ENCODE data around the gene AJAP1.

AJAP1 gene

DNA sequence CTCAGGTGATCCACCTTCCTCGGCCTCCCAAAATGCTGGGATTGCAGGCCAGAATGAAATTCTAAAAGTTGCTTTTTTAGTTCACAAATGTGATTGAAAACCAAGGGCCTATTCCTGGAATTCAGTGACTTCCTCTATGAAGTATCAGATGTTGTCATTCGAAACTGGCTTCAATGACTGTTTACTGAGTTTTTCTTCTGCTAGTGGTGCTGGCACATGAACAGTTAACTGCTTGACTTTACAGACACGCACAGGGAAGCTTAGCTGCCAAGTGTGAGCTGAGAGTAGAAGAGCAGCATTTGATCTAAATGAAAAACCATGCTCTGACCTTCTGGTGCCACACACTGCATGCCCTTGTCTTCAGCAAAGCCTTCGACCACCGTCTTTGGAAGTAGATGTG lies 32.8 kb upstream of the AJAP1 start:
- H2BK5ac ChIP-seq (ENCODE audit: low read length): no peak overlapping the region
- H2BK120ac ChIP-seq (ENCODE audit: low read depth, low read length): no peak overlapping the region
- H3K4me2 ChIP-seq (ENCODE audit: insufficient read depth, low read length, poor library complexity, severe bottlenecking): no peak overlapping the region
- H3K9ac ChIP-seq (ENCODE audit: low read depth, low read length, poor library complexity): no peak overlapping the region
- H3K14ac ChIP-seq (ENCODE audit: low read length): no peak overlapping the region
- H3K27me3 ChIP-seq (ENCODE audit: control insufficient read depth in 3 of 3, insufficient read depth in 3 of 3, low read depth in 1 of 3, low read length in 3 of 3): no peaks in the 10 kb centered on the region
- no peak overlapping the region for H3K23ac ChIP-seq (ENCODE audit: low read depth, low read length, poor library complexity)
- H2BK15ac ChIP-seq (ENCODE audit: low read length): no peak overlapping the region
- no peak overlapping the region for H4K8ac ChIP-seq (ENCODE audit: low read depth, low read length)
- H3K18ac ChIP-seq (ENCODE audit: low read length): no peak overlapping the region
- no peaks in the 10 kb centered on the region for H3K4me1 ChIP-seq (ENCODE audit: control insufficient read depth in 2 of 2, insufficient read depth in 1 of 2, low read depth in 1 of 2, low read length in 2 of 2)
- H3K79me1 ChIP-seq (ENCODE audit: low read depth, low read length): no peaks in the 10 kb centered on the region
- H3K36me3 ChIP-seq (replicated peaks in 1 of 2; ENCODE audit: control insufficient read depth in 2 of 2, insufficient read depth in 2 of 2, low read length in 2 of 2): no peaks in the 10 kb centered on the region
- H3K4me3 ChIP-seq (ENCODE audit: low read length in 2 of 2): no peak overlapping the region
- no peak overlapping the region for H2AFZ ChIP-seq (ENCODE audit: low read length)
- DNase-seq (ENCODE audit: low spot score): no peak
- H3K27ac ChIP-seq (replicated peaks; ENCODE audit: low read length): no peak overlapping the region
- H2BK12ac ChIP-seq (ENCODE audit: low read length): no peak overlapping the region
- WGBS, 2 donors (ENCODE audit: extremely low coverage in 2 of 2, insufficient read length in 2 of 2, insufficient replicate concordance in 1 of 2): no CpG with 5 or more reads among the region's 5 CpGs
- no peak overlapping the region for H4K91ac ChIP-seq (ENCODE audit: low read depth, low read length, poor library complexity)
- H2AK5ac ChIP-seq (ENCODE audit: low read depth, low read length): no peak overlapping the region
- no peak overlapping the region for H3K4ac ChIP-seq (ENCODE audit: low read length)
- H3K9me3 ChIP-seq (replicated peaks in 1 of 2; ENCODE audit: control insufficient read depth in 2 of 2, insufficient read depth in 1 of 2, low read depth in 1 of 2, low read length in 2 of 2): no peaks in the 10 kb centered on the region

DNA sequence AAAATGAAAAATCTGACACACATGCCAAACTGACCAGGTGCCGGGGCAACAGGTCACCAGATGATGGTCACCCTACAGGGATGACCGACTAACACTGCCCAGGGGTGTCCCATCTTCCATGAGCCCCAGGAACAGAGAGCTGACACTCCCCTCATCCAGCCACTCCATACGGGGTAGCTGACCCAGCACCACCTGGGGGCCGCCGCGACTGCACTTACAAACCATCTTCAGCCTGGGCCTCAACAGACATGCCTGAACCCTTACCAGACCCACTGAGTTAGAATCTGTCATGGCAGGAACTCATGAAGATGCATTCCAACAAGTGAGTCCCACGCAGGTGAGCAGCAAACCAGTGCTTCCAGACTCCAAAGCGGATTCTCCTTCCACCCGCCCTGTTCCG lies 31.6 kb upstream of the AJAP1 start:
- Histone ChIP-seq H4K8ac (ENCODE audit: low read depth, low read length) (no peak overlapping the region), H3K27me3 (ENCODE audit: control insufficient read depth in 3 of 3, insufficient read depth in 3 of 3, low read depth in 1 of 3, low read length in 3 of 3) (no peaks in the 10 kb centered on the region), H2BK5ac (ENCODE audit: low read length) (no peak overlapping the region), H3K36me3 (replicated peaks in 1 of 2; ENCODE audit: control insufficient read depth in 2 of 2, insufficient read depth in 2 of 2, low read length in 2 of 2) (no peaks in the 10 kb centered on the region), H2BK15ac (ENCODE audit: low read length) (peak overlapping the region; percentile 38), H3K14ac (ENCODE audit: low read length) (peak overlapping the region; percentile 31), H3K79me1 (ENCODE audit: low read depth, low read length) (no peaks in the 10 kb centered on the region), H3K9me3 (replicated peaks in 1 of 2; ENCODE audit: control insufficient read depth in 2 of 2, insufficient read depth in 1 of 2, low read depth in 1 of 2, low read length in 2 of 2) (no peaks in the 10 kb centered on the region), H3K9ac (ENCODE audit: low read depth, low read length, poor library complexity) (no peak overlapping the region), H3K4me3 (ENCODE audit: low read length in 2 of 2) (no peak overlapping the region), H2BK12ac (ENCODE audit: low read length) (no peak overlapping the region), H3K23ac (ENCODE audit: low read depth, low read length, poor library complexity) (no peak overlapping the region), H2AK5ac (ENCODE audit: low read depth, low read length) (peak overlapping the region; percentile 19), H3K4me2 (ENCODE audit: insufficient read depth, low read length, poor library complexity, severe bottlenecking) (no peak overlapping the region), H3K27ac (replicated peaks; ENCODE audit: low read length) (no peak overlapping the region), H4K91ac (ENCODE audit: low read depth, low read length, poor library complexity) (no peak overlapping the region), H3K4me1 (ENCODE audit: control insufficient read depth in 2 of 2, insufficient read depth in 1 of 2, low read depth in 1 of 2, low read length in 2 of 2) (no peaks in the 10 kb centered on the region), H3K18ac (ENCODE audit: low read length) (peak overlapping the region; percentile 8), H3K4ac (ENCODE audit: low read length) (no peak overlapping the region), H2BK120ac (ENCODE audit: low read depth, low read length) (no peak overlapping the region), H2AFZ (ENCODE audit: low read length) (no peak overlapping the region)
- no CpG with 5 or more reads among the region's 10 CpGs for WGBS, 2 donors (ENCODE audit: extremely low coverage in 2 of 2, insufficient read length in 2 of 2, insufficient replicate concordance in 1 of 2)
- no peak for DNase-seq (ENCODE audit: low spot score)

DNA sequence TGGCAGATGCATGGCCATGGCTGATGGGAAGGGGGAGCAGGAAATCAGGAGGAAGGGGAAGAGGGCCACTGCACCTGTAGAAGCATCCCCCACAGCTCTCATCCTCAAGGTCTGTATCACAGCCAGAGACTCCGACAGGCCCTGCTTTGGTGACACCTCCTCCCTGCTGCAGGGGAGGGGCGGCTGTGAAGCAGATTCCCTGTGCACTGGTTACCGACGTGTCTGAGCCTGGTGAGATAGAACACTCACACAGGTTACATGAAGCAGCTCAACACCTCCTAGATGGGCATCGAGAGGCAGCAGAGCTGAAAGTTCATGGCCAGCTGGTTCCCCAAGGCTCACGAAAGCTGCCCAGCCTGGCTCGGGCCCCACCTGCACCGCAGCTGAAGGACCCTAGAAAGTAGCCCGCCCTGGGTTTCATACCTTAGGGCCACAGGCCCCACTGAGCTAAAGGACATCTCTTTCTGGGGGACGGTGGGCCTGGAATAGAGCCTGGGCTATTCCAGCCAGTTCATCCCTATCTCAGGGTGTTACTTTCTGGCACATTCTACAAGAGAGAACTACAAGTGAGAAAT lies 30.2 kb upstream of the AJAP1 start:
- Histone ChIP-seq H3K27me3 (ENCODE audit: control insufficient read depth in 3 of 3, insufficient read depth in 3 of 3, low read depth in 1 of 3, low read length in 3 of 3) (no peaks in the 10 kb centered on the region), H2AK5ac (ENCODE audit: low read depth, low read length) (peak overlapping the region; percentile 17), H4K8ac (ENCODE audit: low read depth, low read length) (no peak overlapping the region), H3K4me2 (ENCODE audit: insufficient read depth, low read length, poor library complexity, severe bottlenecking) (no peak overlapping the region), H3K9me3 (replicated peaks in 1 of 2; ENCODE audit: control insufficient read depth in 2 of 2, insufficient read depth in 1 of 2, low read depth in 1 of 2, low read length in 2 of 2) (no peaks in the 10 kb centered on the region), H3K9ac (ENCODE audit: low read depth, low read length, poor library complexity) (no peak overlapping the region), H3K23ac (ENCODE audit: low read depth, low read length, poor library complexity) (peak overlapping the region; percentile 27), H2BK5ac (ENCODE audit: low read length) (no peak overlapping the region), H3K36me3 (replicated peaks in 1 of 2; ENCODE audit: control insufficient read depth in 2 of 2, insufficient read depth in 2 of 2, low read length in 2 of 2) (no peaks in the 10 kb centered on the region), H2BK15ac (ENCODE audit: low read length) (peak overlapping the region; percentile 39), H3K18ac (ENCODE audit: low read length) (no peak overlapping the region), H2AFZ (ENCODE audit: low read length) (no peak overlapping the region), H3K79me1 (ENCODE audit: low read depth, low read length) (peaks cover 2% of the 10 kb centered on the region), H3K14ac (ENCODE audit: low read length) (no peak overlapping the region), H2BK120ac (ENCODE audit: low read depth, low read length) (no peak overlapping the region), H2BK12ac (ENCODE audit: low read length) (no peak overlapping the region), H3K4me3 (ENCODE audit: low read length in 2 of 2) (no peak overlapping the region), H3K4me1 (ENCODE audit: control insufficient read depth in 2 of 2, insufficient read depth in 1 of 2, low read depth in 1 of 2, low read length in 2 of 2) (no peaks in the 10 kb centered on the region), H3K27ac (replicated peaks; ENCODE audit: low read length) (no peak overlapping the region), H4K91ac (ENCODE audit: low read depth, low read length, poor library complexity) (no peak overlapping the region), H3K4ac (ENCODE audit: low read length) (no peak overlapping the region)
- DNase-seq (ENCODE audit: low spot score): no peak
- WGBS, 2 donors (ENCODE audit: extremely low coverage in 2 of 2, insufficient read length in 2 of 2, insufficient replicate concordance in 1 of 2): no CpG with 5 or more reads among the region's 10 CpGs

DNA sequence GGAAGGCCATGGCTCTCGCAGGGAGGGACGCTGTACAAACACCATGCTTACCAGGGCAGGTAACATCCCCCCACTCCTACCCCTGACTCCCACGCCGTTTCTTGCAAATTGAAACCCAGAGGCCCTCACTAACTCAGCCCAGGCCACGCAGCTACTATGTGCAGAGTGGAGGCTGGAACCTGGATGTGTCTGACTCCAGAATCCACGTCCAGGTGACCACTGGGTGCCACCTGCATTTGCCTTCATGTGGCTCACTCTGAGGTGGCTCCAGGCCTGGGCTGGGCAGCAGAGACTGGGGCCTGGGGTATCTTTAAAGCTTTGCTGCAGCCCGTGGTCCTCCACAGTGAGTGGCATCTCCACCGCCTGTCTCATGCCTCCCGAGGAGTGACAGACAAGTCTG lies 29.6 kb upstream of the AJAP1 start:
- no peak overlapping the region for H3K4ac ChIP-seq (ENCODE audit: low read length)
- no peaks in the 10 kb centered on the region for H3K9me3 ChIP-seq (replicated peaks in 1 of 2; ENCODE audit: control insufficient read depth in 2 of 2, insufficient read depth in 1 of 2, low read depth in 1 of 2, low read length in 2 of 2)
- H3K79me1 ChIP-seq (ENCODE audit: low read depth, low read length): peaks cover 2% of the 10 kb centered on the region
- no peak overlapping the region for H2BK15ac ChIP-seq (ENCODE audit: low read length)
- H3K4me3 ChIP-seq (ENCODE audit: low read length in 2 of 2): no peak overlapping the region
- H2BK120ac ChIP-seq (ENCODE audit: low read depth, low read length): no peak overlapping the region
- WGBS, 2 donors (ENCODE audit: extremely low coverage in 2 of 2, insufficient read length in 2 of 2, insufficient replicate concordance in 1 of 2): no CpG with 5 or more reads among the region's 9 CpGs
- H3K36me3 ChIP-seq (replicated peaks in 1 of 2; ENCODE audit: control insufficient read depth in 2 of 2, insufficient read depth in 2 of 2, low read length in 2 of 2): no peaks in the 10 kb centered on the region
- no peaks in the 10 kb centered on the region for H3K27me3 ChIP-seq (ENCODE audit: control insufficient read depth in 3 of 3, insufficient read depth in 3 of 3, low read depth in 1 of 3, low read length in 3 of 3)
- H3K9ac ChIP-seq (ENCODE audit: low read depth, low read length, poor library complexity): no peak overlapping the region
- no peak overlapping the region for H2AFZ ChIP-seq (ENCODE audit: low read length)
- no peak overlapping the region for H2BK5ac ChIP-seq (ENCODE audit: low read length)
- H3K4me2 ChIP-seq (ENCODE audit: insufficient read depth, low read length, poor library complexity, severe bottlenecking): no peak overlapping the region
- no peaks in the 10 kb centered on the region for H3K4me1 ChIP-seq (ENCODE audit: control insufficient read depth in 2 of 2, insufficient read depth in 1 of 2, low read depth in 1 of 2, low read length in 2 of 2)
- no peak overlapping the region for H2BK12ac ChIP-seq (ENCODE audit: low read length)
- H3K18ac ChIP-seq (ENCODE audit: low read length): no peak overlapping the region
- peak overlapping the region; percentile 18 for H2AK5ac ChIP-seq (ENCODE audit: low read depth, low read length)
- no peak overlapping the region for H4K8ac ChIP-seq (ENCODE audit: low read depth, low read length)
- no peak overlapping the region for H3K27ac ChIP-seq (replicated peaks; ENCODE audit: low read length)
- no peak overlapping the region for H4K91ac ChIP-seq (ENCODE audit: low read depth, low read length, poor library complexity)
- H3K14ac ChIP-seq (ENCODE audit: low read length): no peak overlapping the region
- no peak for DNase-seq (ENCODE audit: low spot score)
- no peak overlapping the region for H3K23ac ChIP-seq (ENCODE audit: low read depth, low read length, poor library complexity)

All from neuronal stem cell (in vitro differentiated cells).